DND-41 (cell line): ENCODE results near the gene DGUOK.

Experiments
- ATAC-seq: fragments of 200-7000 bp; cut with Tn5 transposase; 3 replicates; pipeline ENCODE4 v1.9.1; 2021; ENCODE audit warnings: low read depth; ENCODE audit not compliant: insufficient read depth
- DNase-seq: peaks from one replicate; pipeline ENCODE4 v3.0.0-alpha.2; 2020
- H2AFZ ChIP-seq: 2 replicates; pipeline ENCODE4 v1.6.0; 2012; ENCODE audit warnings: low read depth, low read length
- H3K27ac ChIP-seq: 2 replicates; pipeline ENCODE4 v1.5.1; 2012; ENCODE audit warnings: low read length, inconsistent platforms
- H3K27me3 ChIP-seq: fragments of 200-600 bp; sonication (generic); 2 replicates; pipeline ENCODE4 v1.6.0; 2012; ENCODE audit warnings: low read length, mild to moderate bottlenecking, inconsistent platforms; ENCODE audit not compliant: insufficient read depth, poor library complexity
- H3K36me3 ChIP-seq: 2 replicates; pipeline ENCODE4 v1.5.1; 2012; ENCODE audit warnings: low read length, inconsistent platforms; ENCODE audit not compliant: insufficient read depth
- H3K4me1 ChIP-seq: 2 replicates; pipeline ENCODE4 v1.5.1; 2012; ENCODE audit warnings: mild to moderate bottlenecking, low read length; ENCODE audit not compliant: insufficient read depth
- H3K4me2 ChIP-seq: 2 replicates; pipeline ENCODE4 v1.6.0; 2012; ENCODE audit warnings: mild to moderate bottlenecking, moderate library complexity, low read length, inconsistent platforms; ENCODE audit not compliant: insufficient read depth
- H3K4me3 ChIP-seq, 2 experiments: fragments of 200-600 bp in 1 of 2; shearing (Covaris generic) in 1 of 2; 2 replicates each; pipeline ENCODE4 v1.5.1; 2012 to 2016; ENCODE audit warnings: inconsistent platforms in 2 of 2, low read length in 2 of 2, mild to moderate bottlenecking in 2 of 2, low read depth in 1 of 2, moderate library complexity in 1 of 2
- H3K79me2 ChIP-seq: 2 replicates; pipeline ENCODE4 v1.6.0; 2012; ENCODE audit warnings: low read length, inconsistent platforms; ENCODE audit not compliant: insufficient read depth
- H3K9ac ChIP-seq: 2 replicates; pipeline ENCODE4 v1.6.0; 2012; ENCODE audit warnings: low read depth, mild to moderate bottlenecking, inconsistent platforms, low read length, moderate library complexity
- H3K9me3 ChIP-seq: 2 replicates; pipeline ENCODE4 v1.5.1; 2012; ENCODE audit warnings: low read length, moderate library complexity, mild to moderate bottlenecking, inconsistent platforms; ENCODE audit not compliant: insufficient read depth, severe bottlenecking
- H4K20me1 ChIP-seq: 2 replicates; pipeline ENCODE4 v1.6.0; 2012; ENCODE audit warnings: low read length; ENCODE audit not compliant: insufficient read depth
- EZH2 ChIP-seq: IDR thresholded peaks from 3 replicates; pipeline ENCODE4 v1.6.1; 2012; ENCODE audit warnings: borderline replicate concordance, low read depth, mild to moderate bottlenecking, moderate library complexity, low read length, inconsistent platforms; ENCODE audit not compliant: severe bottlenecking
- TF ChIP-seq, protein P1 (sequence below): IDR thresholded peaks from 2 replicates; pipeline ENCODE4 v1.5.1; 2012; ENCODE audit warnings: borderline replicate concordance, low read length, moderate library complexity, mild to moderate bottlenecking; ENCODE audit not compliant: poor library complexity, severe bottlenecking; ENCODE audit errors: extremely low read depth

The DGUOK gene

DNA sequence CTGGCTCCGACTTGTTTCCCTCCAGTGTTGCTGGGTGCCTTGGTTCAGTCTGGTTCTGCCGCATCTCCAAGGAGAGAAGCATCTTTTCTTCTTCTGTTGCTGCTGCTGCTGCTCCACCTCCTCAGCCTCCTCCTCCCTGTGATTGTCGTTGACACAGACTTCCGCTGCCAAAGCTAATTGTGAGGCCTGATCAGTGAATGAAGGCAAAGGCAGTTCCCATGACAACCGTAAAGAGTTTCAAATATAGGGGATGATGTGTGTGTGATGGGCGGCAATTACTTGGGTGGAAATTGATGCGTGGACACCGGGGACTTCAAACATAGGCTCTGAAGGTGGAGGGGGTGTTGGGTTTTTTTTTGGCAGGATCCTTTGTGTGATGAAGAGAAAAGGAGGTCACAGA is 71.8 kb downstream of the DGUOK start:
- no peak overlapping the region for H3K4me2 ChIP-seq
- H3K9me3 ChIP-seq, result no peaks in the 10 kb centered on the region
- ATAC-seq, result no peak
- H3K4me1 ChIP-seq, result peaks cover 24% of the 10 kb centered on the region
- no peaks in the 10 kb centered on the region for H3K27me3 ChIP-seq
- H3K27ac ChIP-seq, result no peak overlapping the region
- TF ChIP-seq, protein P1, sequence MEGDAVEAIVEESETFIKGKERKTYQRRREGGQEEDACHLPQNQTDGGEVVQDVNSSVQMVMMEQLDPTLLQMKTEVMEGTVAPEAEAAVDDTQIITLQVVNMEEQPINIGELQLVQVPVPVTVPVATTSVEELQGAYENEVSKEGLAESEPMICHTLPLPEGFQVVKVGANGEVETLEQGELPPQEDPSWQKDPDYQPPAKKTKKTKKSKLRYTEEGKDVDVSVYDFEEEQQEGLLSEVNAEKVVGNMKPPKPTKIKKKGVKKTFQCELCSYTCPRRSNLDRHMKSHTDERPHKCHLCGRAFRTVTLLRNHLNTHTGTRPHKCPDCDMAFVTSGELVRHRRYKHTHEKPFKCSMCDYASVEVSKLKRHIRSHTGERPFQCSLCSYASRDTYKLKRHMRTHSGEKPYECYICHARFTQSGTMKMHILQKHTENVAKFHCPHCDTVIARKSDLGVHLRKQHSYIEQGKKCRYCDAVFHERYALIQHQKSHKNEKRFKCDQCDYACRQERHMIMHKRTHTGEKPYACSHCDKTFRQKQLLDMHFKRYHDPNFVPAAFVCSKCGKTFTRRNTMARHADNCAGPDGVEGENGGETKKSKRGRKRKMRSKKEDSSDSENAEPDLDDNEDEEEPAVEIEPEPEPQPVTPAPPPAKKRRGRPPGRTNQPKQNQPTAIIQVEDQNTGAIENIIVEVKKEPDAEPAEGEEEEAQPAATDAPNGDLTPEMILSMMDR, result no peak
- TF ChIP-seq EZH2, result no peak
- H3K4me3 ChIP-seq, result no peak overlapping the region
- H4K20me1 ChIP-seq, result peaks cover 91% of the 10 kb centered on the region
- no peak overlapping the region for H2AFZ ChIP-seq
- no peak overlapping the region for H3K9ac ChIP-seq
- peaks cover 41% of the 10 kb centered on the region for H3K36me3 ChIP-seq
- peaks cover 91% of the 10 kb centered on the region for H3K79me2 ChIP-seq
- no peak for DNase-seq

DNA sequence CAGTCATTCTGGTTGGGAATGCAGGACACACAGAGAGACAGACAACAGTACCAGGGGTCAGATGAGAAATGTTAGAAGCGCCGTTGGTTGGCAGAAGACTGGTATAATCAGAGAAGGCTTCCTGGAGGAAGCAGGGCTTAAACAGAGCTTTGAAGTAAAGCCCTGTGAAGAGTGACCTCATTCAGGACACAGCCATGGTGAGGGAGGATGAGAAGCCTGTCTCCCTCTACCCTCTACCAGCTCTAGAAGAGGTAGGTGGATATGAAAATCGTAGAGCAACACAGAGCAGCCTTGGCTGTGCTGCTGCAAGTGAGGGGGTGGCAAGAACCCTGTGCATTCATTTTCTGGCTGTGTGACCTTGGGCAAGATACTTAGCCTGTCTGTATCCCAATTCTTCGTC is 72.3 kb downstream of the DGUOK start:
- ATAC-seq (no peak), DNase-seq (no peak)
- no peak overlapping the region for H2AFZ ChIP-seq
- H3K9me3 ChIP-seq, result no peaks in the 10 kb centered on the region
- TF ChIP-seq, protein P1, result no peak
- TF ChIP-seq EZH2, result no peak
- peaks cover 91% of the 10 kb centered on the region for H4K20me1 ChIP-seq
- peaks cover 20% of the 10 kb centered on the region for H3K4me1 ChIP-seq
- peaks cover 36% of the 10 kb centered on the region for H3K36me3 ChIP-seq
- H3K9ac ChIP-seq, result no peak overlapping the region
- no peaks in the 10 kb centered on the region for H3K27me3 ChIP-seq
- no peak overlapping the region for H3K27ac ChIP-seq
- H3K4me2 ChIP-seq, result no peak overlapping the region
- peaks cover 91% of the 10 kb centered on the region for H3K79me2 ChIP-seq
- no peak overlapping the region for H3K4me3 ChIP-seq

DNA sequence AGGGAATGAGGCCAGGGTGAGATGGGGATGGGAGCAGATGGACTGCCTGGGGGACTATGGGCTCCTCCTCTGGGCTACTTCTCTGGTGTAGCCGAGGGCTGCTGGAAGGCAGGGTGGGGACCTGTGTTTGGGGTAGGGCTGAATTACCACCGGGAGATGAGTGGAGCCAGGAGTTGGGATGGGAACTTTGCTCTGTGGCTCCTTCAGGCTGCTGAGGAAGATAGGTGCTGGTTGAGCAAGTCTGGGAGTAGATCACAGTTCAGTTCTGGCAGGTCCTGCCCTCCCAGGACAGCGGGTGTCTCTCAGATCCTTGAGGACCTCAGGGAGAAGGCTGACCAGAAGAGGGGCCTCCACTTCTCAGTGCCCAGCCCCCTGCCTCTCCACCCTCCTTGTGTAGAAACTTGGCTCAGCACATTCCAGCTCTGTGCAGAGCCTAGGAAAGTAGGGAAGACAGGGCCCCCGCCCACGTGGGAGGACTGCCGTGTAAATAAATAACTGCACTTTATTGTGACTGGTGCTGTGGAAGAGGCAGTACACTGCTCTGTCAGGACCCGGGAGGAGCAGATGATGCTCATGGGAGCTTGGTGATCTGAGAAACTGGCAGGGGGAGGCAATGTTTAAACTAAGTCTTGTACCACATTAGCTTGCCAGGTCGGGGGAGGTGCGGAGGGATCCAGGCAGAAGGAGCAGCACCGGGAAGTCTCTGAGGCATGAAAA is 73.4 kb downstream of the DGUOK start:
- no peak overlapping the region for H3K4me2 ChIP-seq
- peaks cover 92% of the 10 kb centered on the region for H4K20me1 ChIP-seq
- peaks cover 20% of the 10 kb centered on the region for H3K4me1 ChIP-seq

More for the DNA sequence above, 73.4 kb downstream of the DGUOK start:
- ATAC-seq (no peak), DNase-seq (no peak)
- Histone ChIP-seq H3K4me3 (no peak overlapping the region), H3K9ac (no peak overlapping the region), H3K36me3 (peaks cover 41% of the 10 kb centered on the region), H3K27me3 (no peaks in the 10 kb centered on the region), H3K27ac (no peak overlapping the region), H3K9me3 (no peaks in the 10 kb centered on the region), H2AFZ (no peak overlapping the region), H3K79me2 (peaks cover 91% of the 10 kb centered on the region)
- no peak for TF ChIP-seq EZH2
- TF ChIP-seq, protein P1, result no peak
